ENCODE results near the gene LYPLA2. TPM values are rescaled to one million over a fixed set of nuclear protein-coding genes. Genes with fewer than 3 reads are reported as not detected.

LYPLA2 gene
- total RNA-seq, 4 donors from 2014 or later, result 31.3 to 75.4 (median 60.6) TPM

- DNase-seq, result no peak
- H3K9me3 ChIP-seq, result no peaks in the 10 kb centered on the region
- H3K4me1 ChIP-seq, result peaks cover 21 to 32% of the 10 kb centered on the region in 2 donors
These were observed 4.9 kb downstream of the LYPLA2 start for GRCh38 chr1:23795676-23796465.

DNA sequence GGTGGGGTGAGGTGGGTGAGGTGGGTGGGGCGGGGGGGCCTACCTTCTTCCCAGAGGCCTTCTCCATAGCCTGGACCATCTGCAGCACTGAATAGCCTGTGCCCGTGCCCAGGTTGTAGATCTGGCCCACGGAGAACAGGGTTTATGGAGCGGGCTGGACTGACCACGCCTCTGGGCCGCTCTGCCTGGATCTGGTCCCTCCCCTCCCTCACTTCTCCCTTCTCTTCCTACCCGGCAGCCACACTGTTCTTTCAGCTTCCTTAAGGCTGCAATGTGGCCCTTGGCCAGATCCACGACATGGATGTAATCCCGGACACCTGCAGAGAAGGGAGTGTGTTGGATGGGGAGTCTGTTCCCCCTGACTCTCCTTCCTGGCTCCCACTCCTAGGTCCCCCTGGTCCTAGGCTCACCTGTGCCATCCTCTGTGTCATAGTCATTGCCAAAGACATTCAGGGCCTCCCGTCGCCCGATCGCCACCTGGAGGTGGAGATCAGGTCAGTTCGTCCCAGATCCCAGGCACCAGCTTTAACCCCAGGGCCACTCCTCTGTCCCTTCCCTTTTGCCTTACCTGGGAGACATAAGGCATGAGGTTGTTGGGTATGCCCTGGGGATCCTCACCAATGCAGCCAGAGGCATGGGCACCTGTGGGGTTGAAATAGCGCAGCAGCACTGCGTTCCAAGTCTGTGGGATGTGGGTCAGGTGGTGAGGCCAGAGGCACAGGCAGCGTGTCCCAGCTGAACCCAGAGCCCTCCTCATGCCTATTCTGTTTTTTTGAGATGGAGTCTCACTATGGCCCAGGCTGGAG lies 5.7 kb downstream of the LYPLA2 start:
- Histone ChIP-seq H3K27ac (no peak overlapping the region), H3K9me3 (no peaks in the 10 kb centered on the region), H3K27me3 (no peaks in the 10 kb centered on the region), H3K4me3 (replicated peaks in 1 of 3) (no peak overlapping the region), H3K36me3 (peaks cover 0 to 5% of the 10 kb centered on the region in 2 donors), H3K4me1 (peaks cover 21 to 38% of the 10 kb centered on the region in 2 donors)
- WGBS, 2 donors, result 84 to 89% methylated on average over 16 of the region's 17 CpGs
- intact Hi-C loops (cut with DNase I), result no loop called here
- TF ChIP-seq POLR2A (IDR thresholded peaks at IDR 0.05) (no peak), CTCF (IDR thresholded peaks at IDR 0.05) (no peak)
- DNase-seq, result no peak

More at GRCh38 chr1:23795676-23796465, 4.9 kb downstream of the LYPLA2 start:
- Histone ChIP-seq H3K36me3 (peaks cover 0 to 5% of the 10 kb centered on the region in 2 donors), H3K4me3 (replicated peaks in 1 of 3) (no peak overlapping the region), H3K27ac (no peak overlapping the region), H3K27me3 (no peaks in the 10 kb centered on the region)
- WGBS, 2 donors, result 61 to 81% methylated on average over 2 to 7 of the region's 16 CpGs
- no peak for TF ChIP-seq POLR2A (IDR thresholded peaks at IDR 0.05)
- TF ChIP-seq CTCF (IDR thresholded peaks at IDR 0.05), result no peak
- intact Hi-C loops (cut with DNase I), result no loop called here

DNA sequence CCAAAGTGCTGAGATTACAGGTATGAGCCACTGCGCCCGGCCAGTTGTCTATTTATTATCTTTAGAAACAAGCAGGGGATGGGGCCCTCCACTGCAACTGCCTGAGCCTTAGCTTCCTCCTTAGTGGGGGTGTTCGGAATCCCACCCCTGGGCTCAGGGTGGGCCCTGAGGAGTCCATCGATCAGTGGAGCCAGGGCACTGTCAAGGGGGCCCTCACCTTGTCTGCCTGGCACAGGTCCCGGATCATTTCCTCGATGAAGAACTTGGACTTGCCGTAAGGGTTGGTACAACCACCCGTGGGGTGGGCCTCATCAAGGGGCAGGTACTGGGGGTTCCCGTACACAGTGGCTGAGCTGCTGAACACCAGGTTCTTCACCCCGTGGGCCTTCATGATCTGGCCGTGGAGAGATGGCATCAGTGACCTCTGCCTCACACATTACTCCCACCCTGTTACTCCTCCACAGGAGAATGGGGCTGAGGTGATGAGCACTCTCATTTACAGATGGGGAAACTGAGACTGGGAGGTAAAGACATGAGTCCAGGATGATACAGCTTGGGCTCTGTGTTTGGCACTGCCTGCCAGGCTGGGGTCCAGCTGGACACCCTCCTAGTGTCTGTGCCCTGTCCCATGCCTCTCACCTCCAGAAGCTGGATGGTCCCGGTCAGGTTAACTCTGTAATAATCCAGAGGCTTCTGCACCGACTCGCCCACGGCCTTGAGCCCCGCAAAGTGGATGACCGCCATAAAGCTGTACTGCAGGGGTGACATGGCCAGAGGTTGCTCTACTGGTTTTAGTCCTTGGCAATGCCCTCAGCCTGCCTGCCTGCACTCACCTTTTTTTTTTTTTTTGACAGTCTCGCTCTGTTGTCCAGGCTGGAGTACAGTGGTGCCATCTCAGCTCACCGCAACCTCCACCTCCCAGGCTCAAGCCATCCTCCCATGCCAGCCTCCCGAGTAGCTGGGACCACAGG lies 6.8 kb downstream of the LYPLA2 start:
- H3K4me3 ChIP-seq (replicated peaks in 1 of 3), result no peak overlapping the region
- peaks cover 11 to 29% of the 10 kb centered on the region in 2 donors for H3K4me1 ChIP-seq
- peaks cover 0 to 5% of the 10 kb centered on the region in 2 donors for H3K36me3 ChIP-seq
- H3K27ac ChIP-seq, result no peak overlapping the region
- intact Hi-C loops (cut with DNase I), result no loop called here
- WGBS, 2 donors, result 79 to 84% methylated on average over 19 of the region's 20 CpGs
- H3K27me3 ChIP-seq, result no peaks in the 10 kb centered on the region
- TF ChIP-seq POLR2A (IDR thresholded peaks at IDR 0.05) (no peak), CTCF (IDR thresholded peaks at IDR 0.05) (no peak)
- no peak for DNase-seq
- no peaks in the 10 kb centered on the region for H3K9me3 ChIP-seq

DNA sequence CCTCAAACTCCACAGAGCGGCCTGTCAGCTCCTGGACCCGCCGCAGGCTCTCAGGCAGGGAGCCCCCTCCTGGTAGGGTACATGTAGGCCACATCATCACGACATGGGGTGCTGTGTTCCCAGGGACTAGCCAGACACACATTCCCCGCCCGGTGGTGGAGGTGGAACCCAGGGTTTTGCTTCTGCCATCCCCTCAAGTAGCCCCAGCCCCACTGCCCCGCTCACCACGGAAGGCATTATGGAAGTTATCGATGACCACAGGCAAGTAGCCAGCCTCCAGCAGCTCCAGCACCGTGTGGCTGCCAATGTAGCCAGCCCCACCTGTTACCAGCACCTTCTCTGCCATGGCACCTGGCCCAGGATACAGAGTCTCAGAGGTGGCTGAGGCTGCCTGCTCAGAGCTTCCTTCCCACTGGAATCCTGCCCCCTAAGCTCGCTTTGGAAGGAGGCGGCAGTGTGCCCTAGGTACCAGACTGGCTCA lies 7.8 kb downstream of the LYPLA2 start:
- intact Hi-C loops (cut with DNase I), result no loop called here
- DNase-seq, result no peak
- peaks cover 8 to 21% of the 10 kb centered on the region in 2 donors for H3K4me1 ChIP-seq
- no peak overlapping the region for H3K4me3 ChIP-seq (replicated peaks in 1 of 3)
- TF ChIP-seq POLR2A (IDR thresholded peaks at IDR 0.05) (no peak), CTCF (IDR thresholded peaks at IDR 0.05) (no peak)
- H3K27ac ChIP-seq, result no peak overlapping the region
- no peaks in the 10 kb centered on the region for H3K27me3 ChIP-seq
- no peaks in the 10 kb centered on the region for H3K9me3 ChIP-seq
- 79 to 93% methylated on average over 8 to 10 of the region's 12 CpGs for WGBS, 2 donors
- H3K36me3 ChIP-seq, result peaks cover 0 to 5% of the 10 kb centered on the region in 2 donors

Data from thyroid gland (tissue), 4 donors.